Mesenchymal stem cell (in vitro differentiated cells and primary cell): ENCODE measurements around the gene RPS6KB2.

Experiments
- DNase-seq: peaks from one replicate; pipeline ENCODE4 v3.0.0-alpha.2; 2013
- H2AFZ ChIP-seq: one replicate; pipeline ENCODE4 v1.6.1; 2013; ENCODE audit warnings: low read depth, mild to moderate bottlenecking, control low read depth, inconsistent platforms, low read length, moderate library complexity
- H2AK5ac ChIP-seq: 2 replicates; pipeline ENCODE4 v1.6.1; 2013; ENCODE audit warnings: low read length, moderate library complexity, mild to moderate bottlenecking, inconsistent platforms; ENCODE audit not compliant: severe bottlenecking
- H2BK120ac ChIP-seq: one replicate; pipeline ENCODE4 v1.6.1; 2013; ENCODE audit warnings: low read depth, mild to moderate bottlenecking, inconsistent platforms, low read length, moderate library complexity
- H2BK12ac ChIP-seq, 2 experiments: one replicate each; pipeline ENCODE4 v1.6.1; 2013; ENCODE audit warnings: inconsistent platforms in 2 of 2, low read length in 2 of 2, mild to moderate bottlenecking in 2 of 2, moderate library complexity in 2 of 2, control low read depth in 1 of 2
- H2BK15ac ChIP-seq: one replicate; pipeline ENCODE4 v1.6.1; 2013; ENCODE audit warnings: mild to moderate bottlenecking, low read depth, inconsistent platforms; ENCODE audit not compliant: poor library complexity, severe bottlenecking
- H2BK5ac ChIP-seq: 2 replicates; pipeline ENCODE4 v1.6.1; 2013; ENCODE audit warnings: low read depth, mild to moderate bottlenecking, low read length, control low read depth, inconsistent platforms; ENCODE audit not compliant: poor library complexity, severe bottlenecking
- H3K14ac ChIP-seq, 2 experiments: one replicate each; pipeline ENCODE4 v1.6.1; 2013; ENCODE audit warnings: inconsistent platforms in 2 of 2, low read length in 2 of 2, control low read depth in 1 of 2, mild to moderate bottlenecking in 1 of 2, moderate library complexity in 1 of 2
- H3K18ac ChIP-seq, 2 experiments: one replicate each; pipeline ENCODE4 v1.6.1; 2013; ENCODE audit warnings: inconsistent platforms in 2 of 2, low read length in 2 of 2, control low read depth in 1 of 2, low read depth in 1 of 2, mild to moderate bottlenecking in 1 of 2
- H3K23ac ChIP-seq, 2 experiments: one replicate each; pipeline ENCODE4 v1.6.1; 2013; ENCODE audit warnings: inconsistent platforms in 2 of 2, low read length in 2 of 2, mild to moderate bottlenecking in 2 of 2, moderate library complexity in 2 of 2, control low read depth in 1 of 2
- H3K27ac ChIP-seq: 2 replicates; pipeline ENCODE4 v1.5.1; 2013; ENCODE audit warnings: mild to moderate bottlenecking, moderate library complexity, low read length, control low read depth, inconsistent platforms; ENCODE audit not compliant: poor library complexity, severe bottlenecking
- H3K27me3 ChIP-seq, 2 experiments: 2 replicates each; pipeline versions ENCODE4 v1.6.1 to v1.7.0; 2013; ENCODE audit warnings: low read length in 2 of 2, mild to moderate bottlenecking in 2 of 2, moderate library complexity in 2 of 2, control low read depth in 1 of 2, inconsistent platforms in 1 of 2; ENCODE audit not compliant: control insufficient read depth in 1 of 2, insufficient read depth in 1 of 2
- H3K36me3 ChIP-seq, 2 experiments: 2 replicates each; pipeline versions ENCODE4 v1.6.1 to v1.7.0; 2013; ENCODE audit warnings: low read length in 2 of 2, control low read depth in 1 of 2, inconsistent platforms in 1 of 2, low read depth in 1 of 2, mild to moderate bottlenecking in 1 of 2; ENCODE audit not compliant: insufficient read depth in 2 of 2, control insufficient read depth in 1 of 2
- H3K4ac ChIP-seq, 2 experiments: one replicate each; pipeline ENCODE4 v1.6.1; 2013; ENCODE audit warnings: inconsistent platforms in 2 of 2, low read length in 2 of 2, mild to moderate bottlenecking in 2 of 2, moderate library complexity in 2 of 2, control low read depth in 1 of 2, low read depth in 1 of 2
- H3K4me1 ChIP-seq: 2 replicates; pipeline ENCODE4 v1.6.1; 2013; ENCODE audit warnings: low read depth, low read length, control low read depth; ENCODE audit not compliant: control insufficient read depth, insufficient read depth
- H3K4me2 ChIP-seq: 2 replicates; pipeline ENCODE4 v1.6.1; 2013; ENCODE audit warnings: low read length, mild to moderate bottlenecking, inconsistent platforms; ENCODE audit not compliant: poor library complexity, severe bottlenecking
- H3K4me3 ChIP-seq, 2 experiments: 2 replicates each; pipeline versions ENCODE4 v1.5.1 to v1.7.0; 2013; ENCODE audit warnings: low read length in 2 of 2, mild to moderate bottlenecking in 2 of 2, control low read depth in 1 of 2, low read depth in 1 of 2; ENCODE audit not compliant: insufficient read depth in 1 of 2
- H3K79me1 ChIP-seq: replicated peaks from 2 replicates; pipeline ENCODE4 v1.6.1; 2013; ENCODE audit warnings: mild to moderate bottlenecking, control low read depth, low read length, inconsistent platforms; ENCODE audit not compliant: poor library complexity, severe bottlenecking
- H3K9ac ChIP-seq: 2 replicates; pipeline ENCODE4 v1.7.0; 2013; ENCODE audit warnings: mild to moderate bottlenecking, low read length, moderate library complexity
- H3K9me3 ChIP-seq: 2 replicates; pipeline ENCODE4 v1.7.0; 2013; ENCODE audit warnings: mild to moderate bottlenecking, low read length; ENCODE audit not compliant: control insufficient read depth
- H4K8ac ChIP-seq: one replicate; pipeline ENCODE4 v1.6.1; 2013; ENCODE audit warnings: inconsistent platforms, mild to moderate bottlenecking, low read length, moderate library complexity
- H4K91ac ChIP-seq: one replicate; pipeline ENCODE4 v1.6.1; 2013; ENCODE audit warnings: mild to moderate bottlenecking, low read length, inconsistent platforms
- WGBS: methylation state at CpG from one replicate; pipeline ENCODE4 v1.1.7; 2013; ENCODE audit warnings: mixed read lengths; 5-methylcytosine and 5-hydroxymethylcytosine counted together

The RPS6KB2 gene

GRCh38 chr11:67452141-67452952, 24.1 kb downstream of the RPS6KB2 start, which contains the start of gene GPR152:
Gene GPR152, minus strand, starts transcription at chr11:67452729. Its CDS starts 5 bp downstream, at chr11:67452724.
- Histone ChIP-seq H2AK5ac (no peak within 1 kb of the TSS), H2BK120ac (no peak within 1 kb of the TSS), H3K4me3 (no peak within 1 kb of the TSS), H2BK5ac (no peak within 1 kb of the TSS), H3K18ac (no peak within 1 kb of the TSS), H2AFZ (no peak within 1 kb of the TSS), H2BK12ac (no peak within 1 kb of the TSS), H3K36me3 (peaks cover 0 to 3% of the 10 kb centered on the region in 2 experiments), H3K79me1 (no peaks in the 10 kb centered on the region), H4K8ac (no peak within 1 kb of the TSS), H3K4me1 (no peaks in the 10 kb centered on the region), H3K14ac (no peak within 1 kb of the TSS), H2BK15ac (no peak within 1 kb of the TSS), H3K27ac (no peak within 1 kb of the TSS), H4K91ac (peak within 1 kb of the TSS; percentile 7), H3K23ac (no peak within 1 kb of the TSS), H3K4ac (no peak within 1 kb of the TSS), H3K9me3 (no peaks in the 10 kb centered on the region), H3K4me2 (no peak within 1 kb of the TSS), H3K27me3 (peaks cover 0 to 29% of the 10 kb centered on the region in 2 experiments), H3K9ac (no peak within 1 kb of the TSS)
- WGBS = 91% methylated on average over 29 of the region's 33 CpGs
- no peak for DNase-seq

- 91% methylated on average over 18 of the region's 21 CpGs for WGBS
- Histone ChIP-seq H3K27ac (no peak overlapping the region), H3K14ac (no peak overlapping the region), H4K91ac (no peak overlapping the region), H2BK120ac (no peak overlapping the region), H2BK15ac (no peak overlapping the region), H2BK5ac (no peak overlapping the region), H3K23ac (no peak overlapping the region), H3K79me1 (no peaks in the 10 kb centered on the region), H3K27me3 (peaks cover 0 to 32% of the 10 kb centered on the region in 2 experiments), H3K36me3 (peaks cover 0 to 3% of the 10 kb centered on the region in 2 experiments), H2BK12ac (no peak overlapping the region), H3K4me3 (no peak overlapping the region), H3K4ac (no peak overlapping the region), H4K8ac (no peak overlapping the region), H3K4me1 (peaks cover 3% of the 10 kb centered on the region), H3K9me3 (no peaks in the 10 kb centered on the region), H3K18ac (no peak overlapping the region), H3K9ac (no peak overlapping the region), H2AFZ (no peak overlapping the region), H3K4me2 (no peak overlapping the region), H2AK5ac (no peak overlapping the region)
- no peak for DNase-seq
Observed at GRCh38 chr11:67453816-67454732, 25.8 kb downstream of the RPS6KB2 start.

- Histone ChIP-seq H3K9ac (no peak within 1 kb of the TSS), H3K27ac (no peak within 1 kb of the TSS), H4K8ac (no peak within 1 kb of the TSS), H2BK12ac (no peak within 1 kb of the TSS), H3K14ac (no peak within 1 kb of the TSS), H3K9me3 (no peaks in the 10 kb centered on the region), H2BK120ac (no peak within 1 kb of the TSS), H3K4ac (no peak within 1 kb of the TSS), H3K36me3 (peaks cover 0 to 3% of the 10 kb centered on the region in 2 experiments), H2AK5ac (no peak within 1 kb of the TSS), H3K27me3 (peaks cover 0 to 32% of the 10 kb centered on the region in 2 experiments), H3K23ac (no peak within 1 kb of the TSS), H3K79me1 (no peaks in the 10 kb centered on the region), H2BK15ac (no peak within 1 kb of the TSS), H3K4me3 (no peak within 1 kb of the TSS), H4K91ac (no peak within 1 kb of the TSS), H3K4me2 (no peak within 1 kb of the TSS), H3K18ac (no peak within 1 kb of the TSS), H3K4me1 (peaks cover 3% of the 10 kb centered on the region), H2AFZ (no peak within 1 kb of the TSS), H2BK5ac (no peak within 1 kb of the TSS)
- 94% methylated on average over 2 of the region's 3 CpGs for WGBS
- no peak for DNase-seq
Observed at GRCh38 chr11:67455054-67455453, 26.8 kb downstream of the RPS6KB2 start, which contains the start of gene CABP4. Gene CABP4, plus strand, starts transcription at chr11:67455354. Its CDS starts 70 bp downstream, at chr11:67455424.
